Fibroblast of lung (primary cell): ENCODE data around the gene KPNB1.

Source experiments
- EZH2 ChIP-seq: IDR thresholded peaks from 2 replicates; pipeline ENCODE4 v1.5.1; 2012; ENCODE audit warnings: low read length, control low read depth, mild to moderate bottlenecking; ENCODE audit errors: missing control alignments
- TF ChIP-seq, protein P1 (sequence below), 2 donors: IDR thresholded peaks in 1 of 2; conservative IDR thresholded peaks in 1 of 2; 1 replicate in 1 of 2; 2 replicates in 1 of 2; pipeline ENCODE4 v1.5.1; 2011 to 2012; ENCODE audit warnings: low read length in 2 of 2, control low read depth in 1 of 2, inconsistent platforms in 1 of 2, low read depth in 1 of 2, mild to moderate bottlenecking in 1 of 2

- TF ChIP-seq EZH2 = no peak
- TF ChIP-seq, protein P1, sequence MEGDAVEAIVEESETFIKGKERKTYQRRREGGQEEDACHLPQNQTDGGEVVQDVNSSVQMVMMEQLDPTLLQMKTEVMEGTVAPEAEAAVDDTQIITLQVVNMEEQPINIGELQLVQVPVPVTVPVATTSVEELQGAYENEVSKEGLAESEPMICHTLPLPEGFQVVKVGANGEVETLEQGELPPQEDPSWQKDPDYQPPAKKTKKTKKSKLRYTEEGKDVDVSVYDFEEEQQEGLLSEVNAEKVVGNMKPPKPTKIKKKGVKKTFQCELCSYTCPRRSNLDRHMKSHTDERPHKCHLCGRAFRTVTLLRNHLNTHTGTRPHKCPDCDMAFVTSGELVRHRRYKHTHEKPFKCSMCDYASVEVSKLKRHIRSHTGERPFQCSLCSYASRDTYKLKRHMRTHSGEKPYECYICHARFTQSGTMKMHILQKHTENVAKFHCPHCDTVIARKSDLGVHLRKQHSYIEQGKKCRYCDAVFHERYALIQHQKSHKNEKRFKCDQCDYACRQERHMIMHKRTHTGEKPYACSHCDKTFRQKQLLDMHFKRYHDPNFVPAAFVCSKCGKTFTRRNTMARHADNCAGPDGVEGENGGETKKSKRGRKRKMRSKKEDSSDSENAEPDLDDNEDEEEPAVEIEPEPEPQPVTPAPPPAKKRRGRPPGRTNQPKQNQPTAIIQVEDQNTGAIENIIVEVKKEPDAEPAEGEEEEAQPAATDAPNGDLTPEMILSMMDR (conservative IDR thresholded peaks at IDR 0.05 in 1 of 2, IDR thresholded peaks at IDR 0.05 in 1 of 2; ENCODE audit: low read depth in 1 of 2, low read length in 2 of 2) = no peak
Observed at GRCh38 chr17:47622180-47622549, 27.6 kb upstream of the KPNB1 start.
